Activated effector memory CD4-positive, alpha-beta T cell treated with anti-CD3 and anti-CD28 coated beads, Interleukin-2, amount 50 U/mL, for 16 hours (primary cell): ENCODE measurements around the gene LAG3.

Experiments
- DNase-seq: peaks from one replicate; pipeline ENCODE4 v3.0.0-alpha.2; 2020

LAG3 gene

DNA sequence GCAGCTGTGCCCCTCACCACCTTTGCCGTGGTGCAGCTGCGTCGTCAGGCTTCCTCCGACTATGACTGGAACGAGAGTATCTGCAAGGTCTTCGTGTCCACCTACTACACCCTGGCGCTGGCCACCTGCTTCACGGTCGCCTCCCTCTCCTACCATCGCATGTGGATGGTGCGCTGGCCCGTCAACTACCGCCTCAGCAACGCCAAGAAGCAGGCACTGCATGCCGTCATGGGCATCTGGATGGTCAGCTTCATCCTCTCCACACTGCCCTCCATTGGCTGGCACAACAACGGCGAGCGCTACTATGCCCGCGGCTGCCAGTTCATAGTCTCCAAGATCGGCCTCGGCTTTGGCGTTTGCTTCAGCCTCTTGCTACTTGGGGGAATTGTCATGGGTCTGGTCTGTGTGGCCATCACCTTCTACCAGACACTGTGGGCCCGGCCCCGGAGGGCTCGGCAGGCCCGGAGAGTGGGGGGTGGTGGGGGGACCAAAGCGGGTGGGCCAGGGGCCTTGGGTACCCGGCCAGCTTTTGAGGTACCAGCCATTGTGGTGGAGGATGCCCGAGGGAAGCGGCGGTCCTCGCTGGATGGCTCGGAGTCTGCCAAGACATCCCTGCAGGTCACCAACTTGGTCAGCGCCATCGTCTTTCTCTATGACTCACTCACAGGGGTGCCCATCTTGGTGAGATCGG is 51.9 kb downstream of the LAG3 start:
- DNase-seq = no peak

GRCh38 chr12:6824901-6825381 is 52.6 kb downstream of the LAG3 start:
- DNase-seq = no peak

DNA sequence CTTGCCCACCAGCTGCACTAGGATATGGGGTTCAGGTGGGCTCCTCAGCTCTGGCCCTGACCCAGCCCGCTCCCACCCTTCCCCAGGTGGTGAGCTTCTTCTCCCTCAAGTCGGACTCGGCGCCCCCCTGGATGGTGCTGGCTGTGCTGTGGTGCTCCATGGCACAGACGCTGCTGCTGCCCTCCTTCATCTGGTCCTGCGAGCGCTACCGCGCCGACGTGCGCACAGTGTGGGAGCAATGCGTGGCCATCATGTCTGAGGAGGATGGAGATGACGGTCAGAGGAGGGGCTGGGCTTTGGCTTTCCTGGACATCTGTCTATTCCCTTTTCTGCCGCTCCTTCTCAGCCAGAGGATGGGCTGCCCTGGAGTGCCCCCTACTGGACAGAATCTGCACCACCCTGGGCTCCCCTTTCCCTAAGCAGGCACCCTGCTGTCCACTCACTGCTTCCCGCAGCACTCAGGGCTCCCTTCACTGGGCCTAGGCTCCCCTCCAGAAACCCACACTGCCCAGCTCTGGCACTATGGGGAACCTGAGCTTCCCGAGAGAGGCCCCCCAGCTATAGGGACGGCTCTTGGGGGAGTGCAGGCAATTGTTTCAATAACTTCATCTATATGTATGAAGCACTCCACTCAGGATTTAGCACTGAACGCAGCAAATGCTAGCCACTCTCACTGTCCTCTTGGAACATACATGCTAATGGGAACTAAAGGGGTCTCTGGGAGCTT is 53.2 kb downstream of the LAG3 start:
- DNase-seq = peak; percentile 93

- DNase-seq = no peak
These were observed 53.9 kb downstream of the LAG3 start for GRCh38 chr12:6826125-6826733.

DNA sequence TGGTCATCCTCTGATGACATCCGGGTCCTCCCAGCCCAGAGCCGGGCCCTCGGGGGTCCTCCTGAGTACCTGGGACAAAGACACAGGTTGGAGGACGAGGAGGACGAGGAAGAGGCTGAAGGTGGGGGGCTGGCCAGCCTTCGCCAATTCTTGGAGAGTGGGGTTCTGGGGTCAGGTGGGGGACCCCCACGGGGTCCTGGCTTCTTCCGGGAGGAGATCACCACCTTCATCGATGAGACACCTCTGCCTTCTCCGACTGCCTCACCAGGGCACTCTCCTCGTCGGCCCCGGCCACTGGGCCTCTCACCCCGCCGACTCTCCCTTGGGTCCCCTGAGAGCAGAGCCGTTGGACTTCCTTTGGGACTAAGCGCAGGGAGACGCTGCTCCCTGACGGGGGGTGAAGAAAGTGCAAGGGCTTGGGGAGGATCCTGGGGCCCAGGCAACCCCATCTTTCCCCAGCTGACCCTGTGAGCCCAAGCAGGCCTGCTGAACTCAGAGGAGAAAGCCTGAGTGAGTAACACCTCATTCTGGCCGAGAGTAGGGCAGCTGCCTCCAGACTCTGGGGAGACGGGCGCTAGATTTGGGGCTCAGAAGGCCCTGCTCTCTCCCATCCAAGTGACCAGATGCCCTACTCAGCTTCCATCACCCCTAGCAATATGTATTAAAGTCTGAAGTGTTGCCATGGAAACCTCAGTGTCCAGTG is 54.6 kb downstream of the LAG3 start:
- no peak for DNase-seq

- DNase-seq = peak; percentile 78
These were observed 55.2 kb downstream of the LAG3 start for GRCh38 chr12:6827437-6827911.
